Suprapubic skin (tissue), 4 donors: ENCODE results near the gene UBE2R2.

Source experiments
- CTCF ChIP-seq, 2 donors: fragments of 200-600 bp in 1 of 2; fragments of 450-650 bp in 1 of 2; sonication (generic) in 1 of 2; IDR thresholded peaks; one replicate each; pipeline ENCODE4 v1.5.1; 2016 to 2019; ENCODE audit warnings: antibody characterized with exemption in 2 of 2, mild to moderate bottlenecking in 1 of 2, moderate library complexity in 1 of 2
- EP300 ChIP-seq: sonication (generic); formaldehyde crosslinking; IDR thresholded peaks from one replicate; pipeline ENCODE4 v1.6.1; 2017; ENCODE audit warnings: antibody characterized with exemption
- POLR2A ChIP-seq, 2 donors: fragments of 450-650 bp; IDR thresholded peaks; one replicate each; pipeline ENCODE4 v1.6.1; 2017; ENCODE audit warnings: antibody characterized with exemption in 2 of 2, mild to moderate bottlenecking in 2 of 2, moderate library complexity in 2 of 2
- POLR2AphosphoS5 ChIP-seq, 3 donors: sonication (generic); formaldehyde crosslinking; IDR thresholded peaks; one replicate each; pipeline ENCODE4 v1.6.1; 2017; ENCODE audit warnings: antibody characterized with exemption in 3 of 3

GRCh38 chr9:33781736-33782135, 35.2 kb upstream of the UBE2R2 start:
- TF ChIP-seq CTCF (IDR thresholded peaks at IDR 0.05) (no peak), POLR2A (IDR thresholded peaks at IDR 0.05) (no peak), POLR2AphosphoS5 (IDR thresholded peaks at IDR 0.05) (no peak), EP300 (no peak)
